ENCODE measurements around the gene CDK4.
A peak's percentile ranks its signal among the peaks of the same experiment; 100 is the strongest.

Gene CDK4

DNA sequence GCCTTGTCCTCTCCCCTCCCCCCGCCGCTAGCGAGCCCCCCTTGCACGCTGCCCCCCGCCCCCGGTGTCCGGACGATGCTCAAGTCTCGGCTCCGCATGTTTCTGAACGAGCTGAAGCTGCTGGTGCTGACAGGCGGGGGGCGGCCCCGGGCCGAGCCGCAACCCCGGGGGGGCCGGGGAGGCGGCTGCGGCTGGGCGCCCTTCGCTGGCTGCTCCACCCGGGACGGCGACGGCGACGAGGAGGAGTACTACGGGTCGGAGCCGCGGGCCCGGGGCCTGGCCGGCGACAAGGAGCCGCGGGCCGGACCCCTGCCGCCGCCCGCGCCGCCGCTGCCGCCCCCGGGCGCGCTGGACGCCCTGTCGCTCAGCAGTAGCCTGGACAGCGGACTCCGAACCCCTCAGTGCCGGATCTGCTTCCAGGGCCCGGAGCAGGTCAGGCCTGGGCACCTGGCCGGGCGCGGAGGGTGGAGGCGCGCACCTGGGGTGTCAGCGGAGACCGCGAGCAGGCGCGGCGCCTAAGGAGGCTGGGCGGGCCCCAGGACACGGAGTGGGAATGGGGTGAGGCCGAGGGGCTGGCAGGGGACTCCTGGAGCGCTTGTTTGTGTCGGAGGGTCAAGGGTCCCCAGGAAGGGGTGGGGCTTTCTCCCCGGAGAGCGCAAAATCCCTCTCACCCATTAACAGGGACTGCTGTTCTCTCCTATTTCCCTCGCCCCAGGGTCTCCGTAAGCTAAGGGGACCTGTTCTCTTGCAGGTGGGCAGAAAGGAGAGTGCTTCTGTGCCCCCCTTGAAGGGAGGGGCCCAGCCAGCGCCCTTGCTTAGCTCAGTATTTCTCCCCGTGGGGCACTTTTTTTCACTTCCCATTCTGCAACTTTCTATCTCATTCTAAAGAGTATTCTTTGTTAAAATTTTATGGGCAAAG lies 3.6 kb upstream of the CDK4 start:
- no peak for TF ChIP-seq CTCF (conservative IDR thresholded peaks at IDR 0.05; ENCODE audit: low read depth, low read length)
- H3K4me3 ChIP-seq (ENCODE audit: low read length): peak overlapping the region; percentile 44
- no peak for DNase-seq (ENCODE audit: low read depth)

- no peak for DNase-seq (ENCODE audit: low read depth)
- TF ChIP-seq CTCF (conservative IDR thresholded peaks at IDR 0.05; ENCODE audit: low read depth, low read length): no peak
Observed at GRCh38 chr12:57755194-57755453, 3.0 kb upstream of the CDK4 start.

GRCh38 chr12:57754411-57755193 lies 2.5 kb upstream of the CDK4 start, which contains the start of gene MARCHF9:
MARCHF9 (plus strand) TSS chr12:57755103; CDS start chr12:57755529, 426 bp downstream.
- H3K4me3 ChIP-seq (ENCODE audit: low read length): peak within 1 kb of the TSS; percentile 55
- no peak for TF ChIP-seq CTCF (conservative IDR thresholded peaks at IDR 0.05; ENCODE audit: low read depth, low read length)
- DNase-seq (ENCODE audit: low read depth): no peak

More at GRCh38 chr12:57755194-57755453, 3.0 kb upstream of the CDK4 start:
- peak overlapping the region; percentile 40 for H3K4me3 ChIP-seq (ENCODE audit: low read length)

DNA sequence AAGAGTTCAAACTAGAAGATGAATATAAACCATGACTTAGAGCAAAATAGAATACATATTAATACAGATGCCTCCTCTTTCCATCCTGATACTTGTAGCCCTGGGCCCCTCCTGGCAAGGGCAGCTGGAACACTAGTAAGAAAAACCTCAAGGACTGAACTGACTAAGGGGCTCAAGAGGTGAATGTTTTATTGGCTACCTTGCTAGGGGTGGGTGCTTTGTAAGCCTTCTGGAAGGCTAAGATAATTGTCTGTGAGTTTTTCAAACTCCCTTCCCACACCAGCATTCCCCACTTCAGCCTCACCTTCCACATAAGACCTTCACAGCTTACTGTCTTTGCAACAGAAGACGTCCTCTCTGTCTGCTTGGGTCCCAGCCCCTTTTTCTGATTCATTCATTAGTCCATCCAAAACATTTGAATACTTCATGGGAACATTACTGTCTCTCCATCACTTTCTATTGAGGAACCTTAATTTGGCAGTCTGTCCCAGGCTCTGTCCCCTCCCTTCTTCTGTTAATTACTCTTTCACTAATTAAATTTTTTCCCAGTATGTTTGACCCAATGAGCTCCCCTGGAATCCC lies 1.7 kb upstream of the CDK4 start:
- H3K4me3 ChIP-seq (ENCODE audit: low read length): no peak overlapping the region
- TF ChIP-seq CTCF (conservative IDR thresholded peaks at IDR 0.05; ENCODE audit: low read depth, low read length): no peak
- no peak for DNase-seq (ENCODE audit: low read depth)

DNA sequence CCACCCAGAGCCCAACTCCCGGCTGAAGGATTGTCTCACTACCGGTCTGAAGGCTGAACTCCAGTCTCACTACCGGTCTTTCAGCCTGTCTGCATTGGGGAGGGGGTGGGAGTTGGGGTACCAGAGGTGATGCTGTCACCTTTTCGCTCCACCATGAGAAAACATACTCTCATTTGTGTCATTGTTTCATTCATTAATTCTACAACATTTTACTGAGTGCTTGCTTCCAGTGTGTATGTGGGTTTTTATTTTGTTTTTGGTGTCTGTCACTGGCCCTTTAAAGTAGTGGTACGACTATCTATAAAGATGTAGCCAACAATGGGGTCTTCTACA lies 524 bp upstream of the CDK4 start:
- peak overlapping the region; percentile 49 for H3K4me3 ChIP-seq (ENCODE audit: low read length)
- DNase-seq (ENCODE audit: low read depth): no peak
- no peak for TF ChIP-seq CTCF (conservative IDR thresholded peaks at IDR 0.05; ENCODE audit: low read depth, low read length)

GRCh38 chr12:57751432-57751787 lies 700 bp downstream of the CDK4 start:
- TF ChIP-seq CTCF (conservative IDR thresholded peaks at IDR 0.05; ENCODE audit: low read depth, low read length): no peak
- peak overlapping the region; percentile 90 for H3K4me3 ChIP-seq (ENCODE audit: low read length)
- DNase-seq (ENCODE audit: low read depth): no peak

Measured in retinal pigment epithelial cell (primary cell).